Heart left ventricle (tissue), 13 donors: ENCODE measurements around the gene GIMAP7.

Source experiments
- CTCF ChIP-seq, 12 donors: fragments of 200-600 bp; sonication (generic) in 4 of 12; IDR thresholded peaks; one replicate each; pipeline versions ENCODE4 v1.5.0 to v1.8.0; 2018 to 2022; ENCODE audit warnings: antibody characterized with exemption in 12 of 12, mild to moderate bottlenecking in 5 of 12
- POLR2A ChIP-seq, 2 donors: fragments of 450-650 bp; IDR thresholded peaks; one replicate each; pipeline ENCODE4 v1.6.1; 2017; ENCODE audit warnings: antibody characterized with exemption in 2 of 2, mild to moderate bottlenecking in 2 of 2, moderate library complexity in 2 of 2
- donor health status: ischemic (EF 13 %, LVEDD 7.1; RV severe dilation, severe dysfunction).
- donor health status: DM: no; HTN: yes; CAD: no.
- donor health status: DM: no; HTN: no; CAD: no.
- donor health status: ischemic (EF 25% LVEDD 6.9; RV normal size, moderate dysfunction).
- donor health status: ischemic (EF 25% LVEDD 5.7; RV mildly dilated, moderate dysfunction).
- donor health status: ischemic (EF 35%, LVEDD 5.7; RV mildly dilated, moderate dysfunction).
- donor health status: nonischemic (EF 11% LVEDD 7.7; RV severe dilation, severe dysfunction).
- donor health status: DM: yes; HTN: yes; CAD: no.
- donor health status: PGD.
- donor health status: ischemic (EF 29% LVEDD 5.4; RV normal size, mild dysfunction).
- donor health status: nonischemic (EF 23%, LVEDD 6.1; RV moderate dilation, normal function).

GRCh38 chr7:150487625-150488024 lies 27.0 kb upstream of the GIMAP7 start:
- TF ChIP-seq CTCF (IDR thresholded peaks at IDR 0.05) (no peak), POLR2A (IDR thresholded peaks at IDR 0.05) (no peak)
